SJSA1 (cell line): ENCODE data around the gene TMEM236. TPM values are rescaled to one million over a fixed set of nuclear protein-coding genes. Genes with fewer than 3 reads are reported as not detected.
A peak's percentile ranks its signal among the peaks of the same experiment; 100 is the strongest.

Source experiments
- DNase-seq, 2 experiments: peaks; one replicate each; pipeline ENCODE4 v3.0.0-alpha.2; 2015 to 2020; ENCODE audit warnings: low spot score in 2 of 2, low read depth in 1 of 2
- H3K27ac ChIP-seq: fragments of 250-450 bp; sonication (Bioruptor Pico); 2 replicates; pipeline ENCODE4 v1.5.1; 2020; ENCODE audit warnings: mild to moderate bottlenecking, moderate library complexity
- H3K27me3 ChIP-seq: fragments of 250-450 bp; sonication (Bioruptor Pico); replicated peaks from 2 replicates; pipeline ENCODE4 v1.5.1; 2020; ENCODE audit warnings: mild to moderate bottlenecking, moderate library complexity
- H3K36me3 ChIP-seq: fragments of 250-450 bp; sonication (Bioruptor Pico); 2 replicates; pipeline ENCODE4 v1.5.1; 2020; ENCODE audit warnings: mild to moderate bottlenecking
- H3K4me1 ChIP-seq: fragments of 250-450 bp; sonication (Bioruptor Pico); replicated peaks from 2 replicates; pipeline ENCODE4 v1.6.1; 2021; ENCODE audit warnings: mild to moderate bottlenecking
- H3K4me3 ChIP-seq: fragments of 250-450 bp; sonication (Bioruptor Pico); 2 replicates; pipeline ENCODE4 v1.5.1; 2020; ENCODE audit warnings: mild to moderate bottlenecking
- H3K9me3 ChIP-seq: fragments of 250-450 bp; sonication (Bioruptor Pico); replicated peaks from 2 replicates; pipeline ENCODE4 v1.5.1; 2020; ENCODE audit warnings: mild to moderate bottlenecking
- total RNA-seq: library from RNA; depleted of rRNA; stranded (reverse); fragments of >200 nt; shearing (Covaris generic); gene quantifications from 2 replicates; pipeline ENCODE4 v1.2.3, GENCODE V29; 2014

TMEM236 gene
- total RNA-seq, 1 experiment from 2014 or later = 0.08 TPM

DNA sequence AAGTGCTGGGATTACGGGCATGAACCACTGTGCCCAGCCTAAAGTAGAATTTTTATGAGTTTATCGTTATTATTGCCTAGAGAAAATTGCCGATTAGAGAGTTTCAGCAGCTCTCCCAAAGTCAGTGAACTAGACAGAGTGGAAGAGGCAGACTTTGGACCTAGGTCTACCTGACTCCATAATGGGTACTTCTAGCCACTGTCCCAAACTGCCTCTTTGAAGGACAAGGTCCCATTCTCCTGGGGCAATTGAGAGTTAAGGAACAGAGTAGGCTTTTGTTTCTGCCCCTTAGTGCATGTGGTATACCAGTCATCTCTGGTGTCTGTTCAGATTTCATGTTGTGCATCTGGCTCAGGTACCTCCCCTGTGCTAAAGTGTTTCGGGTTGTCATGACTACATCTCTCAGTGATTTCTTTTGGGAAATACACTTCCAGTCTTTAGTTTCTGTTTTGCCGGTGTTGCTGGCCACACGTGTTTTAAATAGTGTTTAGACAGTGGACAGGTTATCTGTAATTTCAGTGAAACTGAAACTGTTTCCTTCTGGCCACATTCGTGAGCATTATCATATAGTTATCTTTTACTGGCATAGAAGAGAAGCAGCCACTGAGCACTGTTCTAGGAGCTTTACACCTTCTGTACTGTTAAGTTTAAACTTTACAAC is 4.7 kb downstream of the TMEM236 start:
- H3K4me3 ChIP-seq = 0 out of 2 replicates have a peak overlapping the region, but pooled peaks have one; percentile 2
- peak in 1 of 2 experiments; percentile 15 for DNase-seq
- H3K27ac ChIP-seq = no peak overlapping the region

GRCh38 chr10:17758200-17758599 is 6.2 kb downstream of the TMEM236 start:
- Histone ChIP-seq H3K27ac (no peak overlapping the region), H3K4me3 (no peak overlapping the region), H3K9me3 (no peaks in the 10 kb centered on the region), H3K36me3 (no peaks in the 10 kb centered on the region), H3K4me1 (no peaks in the 10 kb centered on the region; the same call in 1 of the 2 replicates), H3K27me3 (no peaks in the 10 kb centered on the region)
- DNase-seq = no peak

More for the DNA sequence above, 4.7 kb downstream of the TMEM236 start:
- H3K27me3 ChIP-seq = no peaks in the 10 kb centered on the region
- H3K9me3 ChIP-seq = no peaks in the 10 kb centered on the region
- no peaks in the 10 kb centered on the region for H3K36me3 ChIP-seq
- H3K4me1 ChIP-seq = no peaks in the 10 kb centered on the region; the same call in 1 of the 2 replicates

- Histone ChIP-seq H3K4me1 (no peaks in the 10 kb centered on the region; the same call in 1 of the 2 replicates), H3K27me3 (no peaks in the 10 kb centered on the region), H3K36me3 (no peaks in the 10 kb centered on the region), H3K4me3 (no peak overlapping the region), H3K27ac (no peak overlapping the region), H3K9me3 (no peaks in the 10 kb centered on the region)
- no peak for DNase-seq
These were observed 6.9 kb downstream of the TMEM236 start for GRCh38 chr10:17758896-17759295.

DNA sequence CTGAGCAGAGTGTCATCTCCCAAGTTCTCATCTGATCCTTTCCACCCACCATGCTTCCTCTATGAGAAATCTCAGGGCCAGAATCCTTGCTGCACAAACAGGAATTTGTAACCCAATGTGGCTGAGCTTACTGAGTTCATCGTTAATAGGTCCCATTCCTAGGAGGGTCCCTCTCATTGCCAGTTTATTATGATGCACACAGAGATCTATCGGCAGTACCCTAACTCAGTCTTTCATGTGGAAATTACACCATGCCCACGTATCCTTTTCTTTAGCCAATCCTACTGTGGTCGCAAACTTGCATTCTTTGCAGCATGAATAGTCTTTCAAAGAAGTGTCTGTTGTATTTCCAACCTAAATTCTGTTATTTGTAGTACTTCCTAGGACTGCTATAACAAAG is 12.1 kb downstream of the TMEM236 start:
- no peak overlapping the region for H3K4me3 ChIP-seq
- H3K27ac ChIP-seq = no peak overlapping the region
- no peaks in the 10 kb centered on the region for H3K4me1 ChIP-seq
- H3K36me3 ChIP-seq = no peaks in the 10 kb centered on the region
- no peaks in the 10 kb centered on the region for H3K9me3 ChIP-seq
- DNase-seq = no peak
- H3K27me3 ChIP-seq = no peaks in the 10 kb centered on the region

DNA sequence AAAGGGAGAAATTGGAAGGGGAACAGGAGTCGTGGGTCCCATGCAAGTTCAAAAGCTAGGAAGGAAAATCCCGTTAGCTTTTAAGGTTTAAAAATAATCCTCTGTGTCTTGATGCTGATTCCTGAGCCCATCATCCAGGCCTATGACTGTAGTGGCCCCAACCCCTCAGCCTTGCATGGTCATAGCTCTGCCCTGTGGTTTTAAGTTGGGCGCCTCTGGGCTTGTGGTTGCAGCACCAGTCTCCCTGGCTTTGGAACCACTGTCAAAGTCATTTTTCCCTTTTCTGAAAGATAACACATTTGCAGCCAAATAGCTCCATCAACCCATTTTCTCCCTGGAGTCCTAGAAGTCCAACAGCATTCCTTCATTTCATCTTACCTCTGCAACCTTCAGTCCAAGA is 13.6 kb downstream of the TMEM236 start:
- no peak overlapping the region for H3K27ac ChIP-seq
- no peaks in the 10 kb centered on the region for H3K27me3 ChIP-seq
- DNase-seq = no peak
- H3K4me3 ChIP-seq = no peak overlapping the region
- H3K36me3 ChIP-seq = no peaks in the 10 kb centered on the region
- H3K4me1 ChIP-seq = no peaks in the 10 kb centered on the region
- no peaks in the 10 kb centered on the region for H3K9me3 ChIP-seq

- no peak overlapping the region for H3K4me3 ChIP-seq
- no peaks in the 10 kb centered on the region for H3K9me3 ChIP-seq
- no peaks in the 10 kb centered on the region for H3K27me3 ChIP-seq
- H3K4me1 ChIP-seq = no peaks in the 10 kb centered on the region
- H3K27ac ChIP-seq = no peak overlapping the region
- no peak for DNase-seq
- no peaks in the 10 kb centered on the region for H3K36me3 ChIP-seq
These were observed 14.7 kb downstream of the TMEM236 start for GRCh38 chr10:17766731-17767130.

GRCh38 chr10:17768496-17768895 is 16.5 kb downstream of the TMEM236 start:
- Histone ChIP-seq H3K9me3 (no peaks in the 10 kb centered on the region), H3K27me3 (no peaks in the 10 kb centered on the region), H3K4me3 (no peak overlapping the region), H3K4me1 (no peaks in the 10 kb centered on the region), H3K27ac (no peak overlapping the region), H3K36me3 (no peaks in the 10 kb centered on the region)
- DNase-seq = no peak

DNA sequence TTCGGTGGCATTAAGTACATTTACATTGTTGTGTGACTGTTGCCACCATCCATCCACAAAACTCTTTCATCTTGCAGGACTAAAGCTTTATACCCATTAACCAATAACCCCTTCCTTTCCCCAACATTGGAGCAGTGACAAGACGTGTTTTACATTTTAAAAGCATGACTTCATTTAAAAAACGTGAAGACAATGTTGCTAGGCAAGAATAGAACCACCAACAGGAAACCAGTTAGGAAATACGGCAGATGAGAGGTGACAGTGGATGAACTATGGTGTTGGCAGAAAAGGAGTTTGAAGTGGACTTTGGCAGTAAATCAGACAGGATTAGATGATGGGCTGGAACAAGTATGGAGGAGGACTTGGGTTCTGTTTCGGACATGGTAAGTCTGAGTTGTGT is 17.0 kb downstream of the TMEM236 start:
- no peak for DNase-seq

DNA sequence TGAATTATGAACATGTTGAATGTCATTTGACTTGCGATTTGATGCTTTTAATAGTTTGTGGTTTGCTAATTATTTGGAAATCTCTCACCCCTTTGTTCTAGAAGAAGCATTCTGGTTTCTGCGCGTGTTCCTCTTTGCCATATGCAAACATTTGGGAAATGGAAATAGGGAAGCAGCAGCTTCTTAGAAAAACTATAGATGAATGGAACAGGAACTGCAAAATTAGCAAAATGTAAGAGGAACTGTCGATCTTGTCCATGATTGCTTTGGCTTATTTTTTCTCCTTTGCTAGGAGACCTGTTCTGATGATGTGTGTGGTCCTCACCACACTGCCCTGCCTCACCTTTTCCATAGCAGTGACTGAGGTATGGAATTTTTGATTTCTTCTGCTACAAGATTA is 19.0 kb downstream of the TMEM236 start:
- Histone ChIP-seq H3K9me3 (no peaks in the 10 kb centered on the region), H3K27me3 (no peaks in the 10 kb centered on the region), H3K36me3 (no peaks in the 10 kb centered on the region), H3K4me3 (no peak overlapping the region), H3K4me1 (no peaks in the 10 kb centered on the region), H3K27ac (no peak overlapping the region)
- DNase-seq = no peak

More for the DNA sequence above, 17.0 kb downstream of the TMEM236 start:
- no peaks in the 10 kb centered on the region for H3K36me3 ChIP-seq
- no peaks in the 10 kb centered on the region for H3K4me1 ChIP-seq
- no peaks in the 10 kb centered on the region for H3K9me3 ChIP-seq
- H3K4me3 ChIP-seq = no peak overlapping the region
- no peak overlapping the region for H3K27ac ChIP-seq
- H3K27me3 ChIP-seq = no peaks in the 10 kb centered on the region

DNA sequence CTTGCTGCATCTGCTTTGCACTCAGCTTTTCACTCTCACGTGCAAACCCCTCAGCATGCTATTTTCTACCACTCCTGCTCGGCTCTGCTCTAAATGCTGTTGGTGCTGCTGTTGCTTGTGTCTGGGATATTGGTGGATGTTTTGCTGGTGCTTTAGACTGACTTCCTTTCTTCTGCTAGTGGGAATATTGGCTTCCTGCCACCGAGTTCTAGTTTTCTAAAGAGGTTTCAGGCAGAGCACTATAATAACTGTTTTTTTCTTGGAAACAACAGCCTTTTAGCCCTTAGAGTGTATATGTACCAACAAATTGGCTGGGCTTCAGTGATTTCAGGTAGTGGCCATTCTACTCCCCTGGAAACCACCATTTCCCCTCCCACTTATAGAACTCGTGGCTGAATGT is 27.8 kb downstream of the TMEM236 start:
- Histone ChIP-seq H3K4me1 (peaks cover 26% of the 10 kb centered on the region), H3K36me3 (no peaks in the 10 kb centered on the region), H3K27ac (no peak overlapping the region), H3K4me3 (no peak overlapping the region), H3K27me3 (no peaks in the 10 kb centered on the region), H3K9me3 (no peaks in the 10 kb centered on the region)
- DNase-seq = no peak

DNA sequence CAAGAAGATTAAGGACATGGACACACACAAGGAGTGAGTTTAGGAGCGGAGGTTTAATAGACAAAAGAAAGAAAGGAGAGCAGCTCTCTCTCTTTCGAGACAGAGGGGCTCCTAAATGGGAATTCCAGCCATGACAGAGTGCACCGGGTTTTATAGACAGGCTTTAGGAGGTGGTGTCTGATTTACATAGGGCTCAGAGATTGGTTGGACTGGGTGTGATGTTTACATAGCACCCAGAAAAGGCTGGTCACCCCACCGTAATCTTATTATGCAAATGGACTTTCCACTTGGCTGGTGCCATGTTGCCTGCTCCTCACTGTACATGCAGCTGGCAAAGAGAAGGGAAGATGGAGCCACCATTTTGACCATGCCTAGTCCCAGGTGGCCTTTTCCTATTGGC is 28.7 kb downstream of the TMEM236 start:
- no peaks in the 10 kb centered on the region for H3K9me3 ChIP-seq
- H3K27me3 ChIP-seq = no peaks in the 10 kb centered on the region
- no peak overlapping the region for H3K4me3 ChIP-seq
- no peaks in the 10 kb centered on the region for H3K36me3 ChIP-seq
- no peak for DNase-seq
- H3K27ac ChIP-seq = no peak overlapping the region
- H3K4me1 ChIP-seq = peaks cover 36% of the 10 kb centered on the region

GRCh38 chr10:17781856-17782255 is 29.9 kb downstream of the TMEM236 start:
- Histone ChIP-seq H3K4me1 (peaks cover 46% of the 10 kb centered on the region), H3K9me3 (no peaks in the 10 kb centered on the region), H3K27me3 (no peaks in the 10 kb centered on the region), H3K27ac (no peak overlapping the region), H3K4me3 (no peak overlapping the region), H3K36me3 (no peaks in the 10 kb centered on the region)
- no peak for DNase-seq

- Histone ChIP-seq H3K4me3 (no peak overlapping the region), H3K9me3 (no peaks in the 10 kb centered on the region)
These were observed 31.1 kb downstream of the TMEM236 start for GRCh38 chr10:17782921-17783665.

DNA sequence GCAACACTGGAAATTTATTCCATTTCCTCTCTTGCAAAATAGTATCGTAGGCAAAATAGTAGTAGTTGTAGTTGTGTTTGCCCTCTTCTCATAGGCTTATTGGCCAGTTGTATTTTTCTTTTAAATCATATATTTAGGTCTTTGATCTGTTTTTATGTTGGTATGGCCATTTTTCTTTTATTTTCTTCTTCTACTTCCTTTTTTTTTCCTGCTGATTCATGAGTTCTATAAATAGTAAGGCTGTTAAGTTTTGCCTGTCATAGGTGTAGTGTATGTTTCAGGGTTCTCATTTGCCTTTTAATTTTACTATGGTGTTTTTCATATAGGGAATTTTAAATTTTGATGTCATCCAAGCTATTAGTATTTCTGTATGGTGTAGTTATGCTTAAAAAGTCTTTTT is 31.8 kb downstream of the TMEM236 start:
- H3K4me1 ChIP-seq = peaks cover 55% of the 10 kb centered on the region
- H3K27me3 ChIP-seq = no peaks in the 10 kb centered on the region
- H3K4me3 ChIP-seq = no peak overlapping the region
- H3K36me3 ChIP-seq = no peaks in the 10 kb centered on the region
- peak overlapping the region; percentile 50 for H3K27ac ChIP-seq
- no peaks in the 10 kb centered on the region for H3K9me3 ChIP-seq
- DNase-seq = no peak

More at GRCh38 chr10:17782921-17783665, 31.1 kb downstream of the TMEM236 start:
- H3K27me3 ChIP-seq = no peaks in the 10 kb centered on the region
- no peaks in the 10 kb centered on the region for H3K36me3 ChIP-seq
- peak overlapping the region; percentile 50 for H3K27ac ChIP-seq
- DNase-seq = peak; percentile 79 to 80
- peaks cover 53% of the 10 kb centered on the region for H3K4me1 ChIP-seq
